ENCODE measurements around the gene TMEM59L. TPM values are rescaled to one million over a fixed set of nuclear protein-coding genes. Genes with fewer than 3 reads are reported as not detected.

TMEM59L gene
- total and polyA plus RNA-seq, 12 donors: 0.89 to 14.5 (median 5.4) TPM

GRCh38 chr19:18648973-18649315 is 36.3 kb downstream of the TMEM59L start:
- peak in 1 of 7 donors; percentile 79 for DNase-seq
- Histone ChIP-seq H3K27ac (peak overlapping the region in 4 of 5 donors; percentile 60 to 86 (median 80)), H3K9me3 (replicated peaks in 1 of 3) (no peaks in the 10 kb centered on the region), H3K4me3 (no peak overlapping the region), H3K4me1 (replicated peaks in 1 of 2) (peaks cover 7 to 30% of the 10 kb centered on the region in 2 donors), H3K36me3 (replicated peaks in 1 of 2) (no peaks in the 10 kb centered on the region), H3K27me3 (no peaks in the 10 kb centered on the region)
- 60 to 80% (median 69%) methylated on average over 2 to 13 of the region's 13 CpGs for WGBS, 4 donors
- intact Hi-C loops (cut with DNase I): no loop called here
- TF ChIP-seq, protein P1, sequence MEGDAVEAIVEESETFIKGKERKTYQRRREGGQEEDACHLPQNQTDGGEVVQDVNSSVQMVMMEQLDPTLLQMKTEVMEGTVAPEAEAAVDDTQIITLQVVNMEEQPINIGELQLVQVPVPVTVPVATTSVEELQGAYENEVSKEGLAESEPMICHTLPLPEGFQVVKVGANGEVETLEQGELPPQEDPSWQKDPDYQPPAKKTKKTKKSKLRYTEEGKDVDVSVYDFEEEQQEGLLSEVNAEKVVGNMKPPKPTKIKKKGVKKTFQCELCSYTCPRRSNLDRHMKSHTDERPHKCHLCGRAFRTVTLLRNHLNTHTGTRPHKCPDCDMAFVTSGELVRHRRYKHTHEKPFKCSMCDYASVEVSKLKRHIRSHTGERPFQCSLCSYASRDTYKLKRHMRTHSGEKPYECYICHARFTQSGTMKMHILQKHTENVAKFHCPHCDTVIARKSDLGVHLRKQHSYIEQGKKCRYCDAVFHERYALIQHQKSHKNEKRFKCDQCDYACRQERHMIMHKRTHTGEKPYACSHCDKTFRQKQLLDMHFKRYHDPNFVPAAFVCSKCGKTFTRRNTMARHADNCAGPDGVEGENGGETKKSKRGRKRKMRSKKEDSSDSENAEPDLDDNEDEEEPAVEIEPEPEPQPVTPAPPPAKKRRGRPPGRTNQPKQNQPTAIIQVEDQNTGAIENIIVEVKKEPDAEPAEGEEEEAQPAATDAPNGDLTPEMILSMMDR (IDR thresholded peaks at IDR 0.05): no peak
- TF ChIP-seq POLR2A (IDR thresholded peaks at IDR 0.05): no peak

DNA sequence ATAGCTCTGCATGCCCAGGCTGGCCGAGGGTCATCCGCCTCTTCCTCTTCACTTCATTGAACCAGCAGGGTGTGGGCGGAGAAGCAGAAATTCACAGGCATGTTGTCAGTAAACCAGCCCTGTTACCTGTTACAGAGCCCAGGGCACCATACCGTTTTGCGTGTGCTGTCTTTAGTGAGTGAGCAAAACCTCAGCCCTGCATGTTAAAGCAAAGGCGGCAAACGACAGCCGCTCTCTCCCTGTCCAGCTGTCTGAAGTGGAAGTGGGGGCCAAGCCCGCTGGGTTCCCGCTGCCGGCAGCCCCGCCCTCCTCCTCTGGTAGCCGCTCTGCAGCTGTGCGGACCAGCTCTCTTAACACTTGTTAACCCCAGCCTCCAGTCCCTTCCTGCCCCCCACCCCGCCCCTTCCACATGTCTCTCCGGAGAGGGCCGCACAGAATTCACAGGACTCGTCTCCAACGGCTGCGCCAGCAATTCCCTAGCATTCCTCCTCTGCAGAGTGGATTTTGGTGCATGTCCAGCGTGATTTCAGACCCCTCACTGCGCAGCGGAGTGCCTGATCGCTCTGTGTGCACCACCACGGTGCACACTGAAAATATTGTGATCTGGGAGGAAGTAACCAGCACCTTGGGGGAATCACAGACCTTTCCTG is 36.8 kb downstream of the TMEM59L start:
- peak overlapping the region in 1 of 4 donors; percentile 1 for H3K4me3 ChIP-seq
- intact Hi-C loops (cut with DNase I): no loop called here
- peaks cover 7 to 30% of the 10 kb centered on the region in 2 donors for H3K4me1 ChIP-seq (replicated peaks in 1 of 2)
- H3K27ac ChIP-seq: peak overlapping the region in 4 of 5 donors; percentile 60 to 86 (median 80)
- no peaks in the 10 kb centered on the region for H3K9me3 ChIP-seq (replicated peaks in 1 of 3)
- no peaks in the 10 kb centered on the region for H3K36me3 ChIP-seq (replicated peaks in 1 of 2)
- no peaks in the 10 kb centered on the region for H3K27me3 ChIP-seq
- TF ChIP-seq, protein P1 (IDR thresholded peaks at IDR 0.05): no peak
- TF ChIP-seq POLR2A (IDR thresholded peaks at IDR 0.05): no peak
- 46 to 74% (median 57%) methylated on average over 8 to 25 of the region's 25 CpGs for WGBS, 4 donors
- DNase-seq: peak in 2 of 7 donors; percentile 23 to 74

GRCh38 chr19:18650021-18650390 is 37.3 kb downstream of the TMEM59L start:
- H3K36me3 ChIP-seq (replicated peaks in 1 of 2): no peaks in the 10 kb centered on the region
- H3K4me1 ChIP-seq (replicated peaks in 1 of 2): peaks cover 7 to 27% of the 10 kb centered on the region in 2 donors
- DNase-seq: peak in 3 of 7 donors; percentile 27 to 81 (median 70)
- WGBS, 4 donors: 48 to 86% (median 48%) methylated on average over 13 to 17 of the region's 17 CpGs; no CpG with 5 or more reads in 1 of the 4 donors
- intact Hi-C loops (cut with DNase I): no loop called here
- TF ChIP-seq POLR2A (IDR thresholded peaks at IDR 0.05): peak in 1 of 2 donors; percentile 11
- TF ChIP-seq, protein P1 (IDR thresholded peaks at IDR 0.05): no peak
- H3K9me3 ChIP-seq (replicated peaks in 1 of 3): no peaks in the 10 kb centered on the region
- peak overlapping the region in 4 of 5 donors; percentile 60 to 86 (median 80) for H3K27ac ChIP-seq
- no peaks in the 10 kb centered on the region for H3K27me3 ChIP-seq
- H3K4me3 ChIP-seq: no peak overlapping the region

DNA sequence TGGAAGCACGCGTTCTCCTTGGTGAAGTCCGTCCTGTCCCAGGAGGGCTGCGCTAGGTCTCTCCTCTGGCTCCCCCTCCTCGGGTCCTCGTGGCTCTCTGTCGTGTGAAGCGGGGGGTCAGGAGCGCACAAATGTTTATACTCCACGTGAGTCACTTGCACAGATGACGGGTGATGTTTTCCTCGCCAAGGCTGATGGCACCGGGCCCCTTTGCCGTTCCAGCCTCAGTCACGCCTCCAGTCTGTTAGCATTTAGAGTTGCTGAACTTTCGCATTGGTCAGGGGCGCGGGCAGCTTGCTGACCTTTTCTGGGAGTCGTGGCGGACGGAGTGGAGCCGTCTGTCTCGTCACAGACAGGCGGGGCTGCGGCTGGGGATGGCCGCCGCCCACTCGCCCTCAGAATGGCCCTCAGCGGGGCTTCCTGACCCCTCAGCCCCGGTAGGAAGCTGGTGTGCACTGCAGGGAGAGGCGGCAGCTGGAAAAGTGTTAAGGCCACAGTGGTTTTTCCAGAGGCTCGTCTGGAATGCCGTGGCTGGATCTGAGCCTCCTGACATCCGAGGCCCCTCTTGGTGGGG is 37.9 kb downstream of the TMEM59L start:
- no peak for TF ChIP-seq POLR2A (IDR thresholded peaks at IDR 0.05)
- TF ChIP-seq, protein P1 (IDR thresholded peaks at IDR 0.05): no peak
- peaks cover 7 to 22% of the 10 kb centered on the region in 2 donors for H3K4me1 ChIP-seq (replicated peaks in 1 of 2)
- H3K27ac ChIP-seq: peak overlapping the region in 4 of 5 donors; percentile 60 to 86 (median 80)
- no peaks in the 10 kb centered on the region for H3K36me3 ChIP-seq (replicated peaks in 1 of 2)
- intact Hi-C loops (cut with DNase I): no loop called here
- WGBS, 4 donors: 58 to 74% (median 68%) methylated on average over 21 to 34 of the region's 34 CpGs
- no peak overlapping the region for H3K4me3 ChIP-seq
- H3K27me3 ChIP-seq: no peaks in the 10 kb centered on the region
- DNase-seq: peak; percentile 33 to 85 (median 59)
- H3K9me3 ChIP-seq (replicated peaks in 1 of 3): no peaks in the 10 kb centered on the region

Data from adrenal gland (tissue), 12 donors.